Renal pelvis (tissue), 3 donors: ENCODE measurements around the gene SLC22A13. TPM values are rescaled to one million over a fixed set of nuclear protein-coding genes. Genes with fewer than 3 reads are reported as not detected.

Experiments used
- polyA plus RNA-seq, 3 donors: library from polyadenylated mRNA; unstranded; fragments of 120-200 nt; gene quantifications; one replicate each; pipeline ENCODE4 v1.2.1, GENCODE V29; 2013; ENCODE audit not compliant: insufficient read length in 3 of 3

The SLC22A13 gene
- polyA plus RNA-seq, 3 donors: 2.6 to 6.1 (median 4.8) TPM

Other genes starting within 250 kb of the SLC22A13 start
- gene PLCD1, start 236.2 kb upstream of the SLC22A13 start, polyA plus RNA-seq: 10 to 100 TPM; 17.7 to 24.0 (median 21.4) TPM
- 1 to 10 TPM in 2 of 3 donors, under 1 TPM in 1; 0.56 to 1.6 (median 1.5) TPM for gene DLEC1, start 226.6 kb upstream of the SLC22A13 start, polyA plus RNA-seq
- gene ACAA1, start 128.7 kb upstream of the SLC22A13 start, polyA plus RNA-seq: 100 to 1,000 TPM; 138 to 154 (median 150) TPM
- gene MYD88, start 127.2 kb upstream of the SLC22A13 start, polyA plus RNA-seq: 10 to 100 TPM; 24.3 to 28.5 (median 28.2) TPM
- gene OXSR1, start 100.3 kb upstream of the SLC22A13 start, polyA plus RNA-seq: 10 to 100 TPM; 44.4 to 52.0 (median 46.4) TPM
- 1 to 10 TPM in 1 of 3 donors, under 1 TPM in 2; 0.36 to 1.1 (median 0.90) TPM for gene SLC22A14, start 16.5 kb downstream of the SLC22A13 start, polyA plus RNA-seq
- gene XYLB, start 81.0 kb downstream of the SLC22A13 start, polyA plus RNA-seq: 10 to 100 TPM; 11.1 to 14.5 (median 14.0) TPM
- gene ACVR2B, start 188.1 kb downstream of the SLC22A13 start, polyA plus RNA-seq: 10 to 100 TPM; 16.0 to 21.8 (median 20.7) TPM
- gene EXOG, start 230.5 kb downstream of the SLC22A13 start, polyA plus RNA-seq: 10 to 100 TPM in 2 of 3 donors, 1 to 10 TPM in 1; 9.4 to 20.9 (median 17.7) TPM